Peyer's patch (tissue), 4 donors: ENCODE data around the gene IQGAP3. TPM values are rescaled to one million over a fixed set of nuclear protein-coding genes. Genes with fewer than 3 reads are reported as not detected.
A peak's percentile ranks its signal among the peaks of the same experiment; 100 is the strongest.

Experiments used
- DNase-seq, 3 donors: peaks; one replicate each; pipeline ENCODE4 v3.0.0-alpha.2; 2017 to 2019
- H3K27ac ChIP-seq, 4 donors: fragments of 200-600 bp; sonication (generic); one replicate each; pipeline ENCODE4 v1.5.1; 2016 to 2019
- H3K27me3 ChIP-seq, 2 donors: fragments of 200-600 bp; sonication (generic); one replicate each; pipeline ENCODE4 v1.5.1; 2019
- H3K36me3 ChIP-seq, 3 donors: fragments of 200-600 bp; sonication (generic); one replicate each; pipeline ENCODE4 v1.5.1; 2016 to 2019
- H3K4me1 ChIP-seq, 4 donors: fragments of 200-600 bp; sonication (generic); one replicate each; pipeline ENCODE4 v1.5.1; 2016 to 2019
- H3K4me3 ChIP-seq, 4 donors: fragments of 200-600 bp; sonication (generic); 1 replicate in 3 of 4; 2 replicates in 1 of 4; pipeline ENCODE4 v1.5.1; 2016 to 2019; ENCODE audit warnings: mild to moderate bottlenecking in 1 of 4
- H3K9me3 ChIP-seq, 4 donors: fragments of 200-600 bp; sonication (generic); one replicate each; pipeline ENCODE4 v1.5.1; 2016 to 2019; ENCODE audit warnings: mild to moderate bottlenecking in 1 of 4
- CTCF ChIP-seq, 6 experiments: fragments of 450-650 bp in 4 of 6; fragments of 200-600 bp in 2 of 6; sonication (generic) in 1 of 6; IDR thresholded peaks; one replicate each; pipeline ENCODE4 v1.5.1; 2017 to 2019; ENCODE audit warnings: antibody characterized with exemption in 6 of 6, mild to moderate bottlenecking in 3 of 6, moderate library complexity in 1 of 6
- POLR2A ChIP-seq, 2 donors: fragments of 450-650 bp; IDR thresholded peaks; one replicate each; pipeline ENCODE4 v1.5.1; 2017; ENCODE audit warnings: antibody characterized with exemption in 2 of 2, mild to moderate bottlenecking in 2 of 2, moderate library complexity in 2 of 2
- total RNA-seq, 4 donors: library from RNA; depleted of rRNA; stranded (reverse); fragments of >200 nt; gene quantifications; one replicate each; pipeline ENCODE4 v1.1.0, GENCODE V29; 2016

IQGAP3 gene
- 10 to 100 TPM in 1 of 4 donors, 1 to 10 TPM in 3; 5.4 to 45.4 (median 8.2) TPM for total RNA-seq

- no peaks in the 10 kb centered on the region for H3K27me3 ChIP-seq
- H3K36me3 ChIP-seq, result no peaks in the 10 kb centered on the region
- no peaks in the 10 kb centered on the region for H3K9me3 ChIP-seq
- H3K4me1 ChIP-seq, result peaks cover 0 to 21% (median 7%) of the 10 kb centered on the region in 4 donors
- peak within 1 kb of the TSS in 3 of 4 donors; percentile 51 to 87 (median 83) for H3K27ac ChIP-seq
- peak; percentile 71 to 93 (median 89) for DNase-seq
- peak within 1 kb of the TSS; percentile 24 to 54 (median 45) for H3K4me3 ChIP-seq
- TF ChIP-seq CTCF (IDR thresholded peaks at IDR 0.05), result no peak
- no peak for TF ChIP-seq POLR2A (IDR thresholded peaks at IDR 0.05)
These were observed at the start of gene IQGAP3 for GRCh38 chr1:156571919-156572662. TSS of gene IQGAP3 (minus strand) at chr1:156572565. CDS start at chr1:156572529, 36 bp downstream.

DNA sequence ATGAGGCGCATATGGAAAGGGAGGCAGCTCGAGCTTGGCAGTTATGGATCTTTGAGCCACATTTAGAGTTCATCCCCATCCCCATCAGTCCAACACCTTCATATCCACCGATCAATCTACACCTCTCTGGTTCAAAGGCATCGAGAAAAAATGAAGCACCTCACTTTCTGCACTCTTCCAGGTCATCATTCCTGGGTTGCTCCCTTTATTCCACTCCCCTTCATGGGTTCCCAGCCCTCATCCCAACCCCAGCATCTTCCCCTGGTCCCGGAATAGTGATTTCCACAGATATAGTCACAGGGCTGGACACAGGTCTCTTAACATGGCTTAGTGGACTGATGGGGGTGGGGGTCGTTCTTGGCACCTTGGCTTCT lies 47.2 kb upstream of the IQGAP3 start:
- Histone ChIP-seq H3K4me3 (no peak overlapping the region), H3K36me3 (no peaks in the 10 kb centered on the region), H3K9me3 (no peaks in the 10 kb centered on the region), H3K27me3 (peaks cover 0 to 12% of the 10 kb centered on the region in 2 donors), H3K4me1 (peaks cover 5 to 22% (median 9%) of the 10 kb centered on the region in 4 donors), H3K27ac (no peak overlapping the region)
- no peak for TF ChIP-seq POLR2A (IDR thresholded peaks at IDR 0.05)
- TF ChIP-seq CTCF (IDR thresholded peaks at IDR 0.05), result no peak
- DNase-seq, result no peak

DNA sequence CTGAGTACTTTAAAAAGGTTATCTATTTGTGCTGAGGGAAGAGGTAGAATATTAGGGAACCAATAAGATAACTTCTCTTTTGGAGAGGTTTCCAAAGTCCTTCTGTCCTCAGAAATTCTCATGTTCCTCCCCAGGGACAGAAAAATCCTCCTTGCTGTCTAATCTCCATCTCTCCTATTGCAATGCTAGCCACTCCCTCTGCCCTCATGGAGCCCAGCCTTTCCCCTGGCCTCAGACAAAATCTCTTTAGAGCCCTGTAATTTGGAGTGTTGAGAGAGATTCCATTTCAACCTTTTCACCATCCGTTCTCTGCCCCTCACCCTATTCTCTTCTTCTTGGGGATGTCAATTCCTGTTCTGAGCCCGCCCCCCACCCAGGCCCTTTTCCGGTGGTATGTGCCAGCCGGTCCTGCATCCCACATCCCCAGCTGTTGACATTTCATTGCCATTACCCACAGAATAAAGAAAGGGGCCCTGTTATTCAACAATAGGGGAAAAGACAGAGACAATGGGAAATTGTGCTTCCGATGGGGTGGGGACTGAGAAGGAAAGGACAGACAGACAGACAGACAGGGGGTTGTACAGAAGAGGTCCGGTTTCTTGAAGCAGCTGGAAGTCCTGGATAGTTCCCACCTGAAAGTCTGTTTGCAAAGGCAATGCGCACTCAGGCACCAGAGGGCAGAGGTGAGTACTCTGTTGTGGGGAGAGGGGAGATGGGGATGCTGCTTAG lies 46.7 kb upstream of the IQGAP3 start, which contains the start of gene HAPLN2:
Gene HAPLN2 (plus strand): TSS at position 563 of the 729 bp plus-strand sequence. CDS start 4,076 bp downstream, outside the sequence.
- Histone ChIP-seq H3K27ac (no peak within 1 kb of the TSS), H3K36me3 (no peaks in the 10 kb centered on the region), H3K9me3 (no peaks in the 10 kb centered on the region), H3K4me3 (no peak within 1 kb of the TSS), H3K27me3 (peaks cover 0 to 7% of the 10 kb centered on the region in 2 donors), H3K4me1 (peaks cover 2 to 17% (median 4%) of the 10 kb centered on the region in 4 donors)
- DNase-seq, result no peak
- peak in 3 of 6 experiments; percentile 13 to 33 (median 21) for TF ChIP-seq CTCF (IDR thresholded peaks at IDR 0.05)
- no peak for TF ChIP-seq POLR2A (IDR thresholded peaks at IDR 0.05)

DNA sequence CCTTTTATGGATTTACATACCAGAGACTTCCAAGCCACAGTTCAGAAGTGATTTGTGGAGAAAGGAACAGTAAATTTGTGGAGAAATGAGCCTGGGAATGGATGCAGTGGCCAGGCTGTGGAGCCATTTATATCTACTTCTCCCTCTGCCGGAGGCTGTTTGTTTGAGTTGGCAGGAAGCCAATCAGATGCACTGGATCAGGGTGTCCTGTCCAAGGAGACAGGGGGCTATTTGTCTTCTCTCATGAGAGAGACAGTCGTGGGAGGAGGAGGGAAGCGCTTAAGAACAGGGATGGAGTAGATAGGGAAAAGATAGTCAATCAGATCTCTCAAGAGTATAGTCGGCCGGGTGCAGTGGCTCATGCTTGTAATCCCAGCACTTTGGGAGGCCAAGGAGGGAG lies 44.1 kb upstream of the IQGAP3 start:
- DNase-seq, result no peak
- H3K4me3 ChIP-seq, result no peak overlapping the region
- H3K27ac ChIP-seq, result peak overlapping the region in 2 of 4 donors; percentile 57 to 77
- H3K9me3 ChIP-seq, result no peaks in the 10 kb centered on the region
- no peaks in the 10 kb centered on the region for H3K36me3 ChIP-seq
- no peaks in the 10 kb centered on the region for H3K27me3 ChIP-seq
- peaks cover 0 to 10% (median 0%) of the 10 kb centered on the region in 4 donors for H3K4me1 ChIP-seq
- TF ChIP-seq CTCF (IDR thresholded peaks at IDR 0.05), result no peak
- TF ChIP-seq POLR2A (IDR thresholded peaks at IDR 0.05), result no peak

DNA sequence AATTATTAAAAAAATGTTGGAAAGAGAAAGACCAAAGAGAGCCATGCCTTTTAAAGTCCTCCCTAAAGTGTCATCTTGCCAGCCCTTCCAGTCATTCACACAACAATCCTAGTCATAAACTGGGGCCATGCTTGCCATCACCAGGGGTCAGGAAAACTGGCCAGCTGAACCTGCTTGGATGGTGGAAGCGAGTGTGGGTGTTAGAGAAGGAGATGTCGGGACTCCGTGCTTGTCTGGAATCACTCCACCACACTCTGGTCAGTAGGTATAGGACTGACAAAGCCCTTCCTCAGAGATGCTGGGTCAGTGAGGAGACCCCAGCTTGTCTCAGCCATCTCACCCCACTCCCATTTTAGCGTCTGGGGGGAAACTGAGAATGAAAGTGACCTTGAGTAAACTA lies 43.6 kb upstream of the IQGAP3 start:
- peaks cover 0 to 10% (median 0%) of the 10 kb centered on the region in 4 donors for H3K4me1 ChIP-seq
- H3K4me3 ChIP-seq, result no peak overlapping the region
- TF ChIP-seq CTCF (IDR thresholded peaks at IDR 0.05), result no peak
- TF ChIP-seq POLR2A (IDR thresholded peaks at IDR 0.05), result no peak
- H3K27me3 ChIP-seq, result no peaks in the 10 kb centered on the region
- peak overlapping the region in 2 of 4 donors; percentile 57 to 77 for H3K27ac ChIP-seq
- no peaks in the 10 kb centered on the region for H3K9me3 ChIP-seq
- no peak for DNase-seq
- H3K36me3 ChIP-seq, result no peaks in the 10 kb centered on the region
